HG03097 (cell line): ENCODE data around the gene CSNK1E.

ENCODE experiments used
- ATAC-seq: cut with Tn5 transposase; IDR thresholded peaks from one replicate; pipeline ENCODE4 v1.9.1; 2021; ENCODE audit not compliant: unreplicated experiment, low FRiP score

Gene CSNK1E

GRCh38 chr22:38257650-38258250 lies 59.5 kb downstream of the CSNK1E start:
- ATAC-seq, result no peak

GRCh38 chr22:38257181-38257580 lies 60.1 kb downstream of the CSNK1E start:
- ATAC-seq, result no peak

- ATAC-seq, result no peak
These were observed 61.5 kb downstream of the CSNK1E start for GRCh38 chr22:38255697-38256096.

- no peak for ATAC-seq
These were observed 65.9 kb downstream of the CSNK1E start for GRCh38 chr22:38251341-38251692.

GRCh38 chr22:38250643-38251340 lies 66.4 kb downstream of the CSNK1E start:
- ATAC-seq, result no peak

- no peak for ATAC-seq
These were observed 67.2 kb downstream of the CSNK1E start for GRCh38 chr22:38249803-38250642.

GRCh38 chr22:38249301-38249700 lies 67.9 kb downstream of the CSNK1E start:
- no peak for ATAC-seq

- ATAC-seq, result no peak
These were observed 69.0 kb downstream of the CSNK1E start for GRCh38 chr22:38248280-38248679.

- ATAC-seq, result no peak
These were observed 69.5 kb downstream of the CSNK1E start for GRCh38 chr22:38247713-38248112.

- no peak for ATAC-seq
These were observed 70.5 kb downstream of the CSNK1E start for GRCh38 chr22:38246692-38247091.

- ATAC-seq, result no peak
These were observed 71.1 kb downstream of the CSNK1E start for GRCh38 chr22:38246046-38246658.

- ATAC-seq, result no peak
These were observed 73.1 kb downstream of the CSNK1E start for GRCh38 chr22:38244106-38244505.

GRCh38 chr22:38243007-38243765 lies 74.0 kb downstream of the CSNK1E start:
- ATAC-seq, result no peak

GRCh38 chr22:38240734-38241252 lies 76.4 kb downstream of the CSNK1E start:
- ATAC-seq, result no peak
